HG02588 (cell line): ENCODE results near the gene BLM.
"Not testable (repeated sequence)": the region's sequence is repeated elsewhere in the genome, so short reads cannot be mapped to it uniquely, and the experiment has no call there.

ENCODE experiments used
- ATAC-seq: cut with Tn5 transposase; IDR thresholded peaks from one replicate; pipeline ENCODE4 v1.9.1; 2021; ENCODE audit warnings: mild to moderate bottlenecking, moderate library complexity; ENCODE audit not compliant: unreplicated experiment

The BLM gene

GRCh38 chr15:90730290-90730689, 13.1 kb downstream of the BLM start:
- ATAC-seq = no peak

DNA sequence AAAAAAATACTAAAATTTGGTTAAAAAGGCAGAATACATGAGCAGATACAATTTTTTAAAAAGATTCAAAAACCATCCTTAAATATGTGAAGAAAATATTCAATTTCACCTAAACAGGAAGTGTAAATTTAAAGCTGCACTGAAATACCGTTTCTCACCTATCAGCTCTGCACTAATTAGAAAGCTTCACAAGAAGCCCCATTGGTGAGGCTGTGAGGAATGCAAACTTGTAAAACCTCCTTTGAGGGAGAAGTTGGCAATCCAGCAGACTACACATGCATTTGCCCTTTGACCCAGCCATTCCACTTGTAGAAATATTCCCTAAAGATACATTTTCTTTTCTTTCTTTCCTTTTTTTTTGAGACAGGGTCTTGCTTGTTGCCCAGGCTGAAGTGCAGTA, 18.8 kb downstream of the BLM start:
- no peak for ATAC-seq

DNA sequence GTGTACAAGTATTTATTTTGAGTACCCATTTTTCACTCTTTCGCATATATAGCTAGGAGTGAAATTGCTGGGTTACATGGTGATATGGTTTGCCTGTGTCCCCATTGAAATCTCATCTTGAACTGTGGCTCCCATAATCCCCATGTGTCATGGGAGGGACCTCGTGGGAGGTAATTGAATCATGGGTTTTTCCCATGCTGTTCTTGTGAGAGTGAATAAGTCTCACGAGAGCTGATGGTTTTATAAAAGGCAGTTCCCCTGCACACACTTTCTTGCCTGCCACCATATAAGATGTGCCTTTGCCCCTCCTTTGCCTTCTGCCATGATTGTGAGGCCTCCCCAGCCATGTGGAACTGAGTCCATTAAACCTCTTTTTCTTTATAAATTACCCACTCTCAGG, 23.4 kb downstream of the BLM start:
- not testable (repeated sequence) for ATAC-seq

- ATAC-seq = no peak
Observed at GRCh38 chr15:90742087-90742486, 24.9 kb downstream of the BLM start.

- no peak for ATAC-seq
Observed at GRCh38 chr15:90743407-90743806, 26.3 kb downstream of the BLM start.

GRCh38 chr15:90744759-90745402, 27.7 kb downstream of the BLM start:
- no peak for ATAC-seq

- ATAC-seq = no peak
Observed at GRCh38 chr15:90749754-90750153, 32.6 kb downstream of the BLM start.

GRCh38 chr15:90750186-90750585, 33.0 kb downstream of the BLM start:
- ATAC-seq = no peak

- no peak for ATAC-seq
Observed at GRCh38 chr15:90751300-90751825, 34.2 kb downstream of the BLM start.

GRCh38 chr15:90756916-90757315, 39.8 kb downstream of the BLM start:
- ATAC-seq = no peak

DNA sequence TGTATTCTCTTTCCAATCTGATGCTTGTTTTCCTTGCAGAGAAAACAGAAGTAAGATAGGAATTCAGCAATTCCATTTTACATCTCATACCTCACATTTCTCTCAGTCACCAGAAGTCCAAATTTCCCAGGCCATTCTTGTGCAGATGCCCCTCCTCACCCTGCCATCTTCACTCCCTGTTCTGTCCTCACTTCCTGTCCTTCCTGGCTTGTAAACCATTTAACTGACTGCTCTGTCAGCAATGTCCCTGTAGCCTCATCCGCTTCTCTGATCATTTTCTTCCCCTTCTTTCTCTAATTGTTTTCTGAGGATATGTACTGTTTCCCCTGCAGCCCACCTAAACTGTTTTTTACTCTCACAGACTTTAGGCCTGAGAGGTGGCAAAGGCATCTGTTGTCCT, 40.3 kb downstream of the BLM start:
- no peak for ATAC-seq

GRCh38 chr15:90760661-90761232, 43.6 kb downstream of the BLM start:
- ATAC-seq = no peak

DNA sequence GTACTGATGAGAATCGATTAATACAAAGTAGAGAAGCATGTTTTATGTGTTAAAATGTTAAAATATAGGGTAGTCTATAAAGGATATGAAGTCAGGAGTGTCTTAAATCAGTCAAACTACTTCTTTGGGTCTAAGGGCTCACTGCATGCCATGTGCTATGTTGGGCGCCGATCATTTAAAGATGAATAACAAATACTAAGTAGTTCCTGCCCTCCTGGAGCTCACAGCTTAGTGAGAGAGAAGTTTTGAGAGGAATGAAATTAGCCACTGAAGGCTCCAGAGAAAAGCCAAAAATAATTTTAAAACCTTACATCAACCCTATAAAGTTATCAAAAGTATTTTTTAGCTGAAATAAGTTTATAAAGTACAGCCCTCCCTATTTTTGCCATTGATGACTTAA, 44.5 kb downstream of the BLM start:
- ATAC-seq = no peak

DNA sequence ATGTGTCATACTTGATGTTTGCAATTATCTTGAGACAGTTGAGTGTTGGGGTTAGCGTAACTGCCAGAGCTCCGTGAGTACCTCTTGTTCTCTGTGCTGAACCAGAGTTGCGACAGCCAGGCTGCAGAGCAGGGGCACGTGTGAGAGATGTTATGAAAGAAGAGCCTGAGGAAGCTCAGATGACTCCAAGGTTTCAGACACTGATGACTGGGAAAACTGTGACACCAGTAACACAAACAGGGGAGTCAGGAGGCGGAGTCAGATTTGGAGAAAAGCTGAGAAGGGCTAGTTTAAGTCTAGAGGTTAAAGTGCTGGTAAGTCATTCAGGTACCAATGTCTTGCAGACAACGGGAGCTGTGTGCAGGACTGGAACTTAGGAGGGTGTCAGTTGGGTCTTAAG, 45.0 kb downstream of the BLM start:
- no peak for ATAC-seq

- ATAC-seq = no peak
Observed at GRCh38 chr15:90763366-90764099, 46.4 kb downstream of the BLM start.

- no peak for ATAC-seq
Observed at GRCh38 chr15:90765531-90765930, 48.4 kb downstream of the BLM start.

GRCh38 chr15:90765966-90766365, 48.8 kb downstream of the BLM start:
- no peak for ATAC-seq

GRCh38 chr15:90769375-90769774, 52.2 kb downstream of the BLM start:
- no peak for ATAC-seq

GRCh38 chr15:90773485-90773884, 56.3 kb downstream of the BLM start:
- ATAC-seq = no peak

DNA sequence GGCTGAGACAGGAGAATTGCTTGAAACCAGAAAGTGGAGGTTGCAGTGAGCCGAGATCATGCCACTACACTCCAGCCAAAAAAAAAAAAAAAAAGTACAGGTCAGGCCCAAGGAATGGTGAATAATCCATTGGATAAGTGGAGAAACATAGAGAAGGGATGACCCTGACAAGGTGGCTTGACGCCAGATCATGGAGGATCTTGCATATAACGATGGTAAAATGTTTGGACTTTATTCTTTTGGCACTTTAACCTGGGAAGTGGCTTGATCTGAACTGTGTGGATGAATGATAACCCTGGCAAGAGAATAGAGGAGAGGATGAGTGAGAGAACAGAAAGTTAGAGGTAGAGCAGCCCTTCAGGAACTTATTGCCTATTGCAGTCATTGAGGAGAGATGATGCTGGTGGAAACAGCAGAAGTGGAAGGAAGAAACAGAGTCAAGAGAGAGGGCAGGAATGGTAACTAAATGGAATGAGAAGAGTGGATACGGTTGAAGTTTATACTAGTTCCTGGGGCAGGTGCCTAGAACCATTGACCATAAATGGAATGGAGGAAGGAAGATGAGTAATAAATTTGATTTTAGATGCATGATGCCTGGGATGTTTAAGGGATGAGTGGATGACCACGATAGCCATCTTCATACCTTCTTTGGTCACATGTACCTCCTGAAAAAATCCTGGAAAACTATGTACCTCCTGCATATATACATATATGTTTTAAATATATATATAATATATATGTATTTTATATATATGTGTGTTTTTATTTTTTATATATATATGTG, 57.8 kb downstream of the BLM start:
- ATAC-seq = no peak

GRCh38 chr15:90780916-90781315, 63.8 kb downstream of the BLM start:
- no peak for ATAC-seq
